Measurements from ENCODE around the gene RLBP1. TPM values are rescaled to one million over a fixed set of nuclear protein-coding genes. Genes with fewer than 3 reads are reported as not detected.
A peak's percentile ranks its signal among the peaks of the same experiment; 100 is the strongest.

RLBP1 gene
- total RNA-seq, 6 experiments from 2014 or later: not detected

- ATAC-seq: peak; percentile 37 to 53 (median 42)
- Histone ChIP-seq H3K4me3 (no peak overlapping the region), H3K9me3 (no peaks in the 10 kb centered on the region), H3K27me3 (no peaks in the 10 kb centered on the region), H3K27ac (peak overlapping the region in 1 of 3 donors; percentile 20), H3K4me1 (peaks cover 0 to 36% (median 0%) of the 10 kb centered on the region in 4 donors), H3K36me3 (peaks cover 0 to 65% (median 34%) of the 10 kb centered on the region in 4 donors)
- TF ChIP-seq CTCF (IDR thresholded peaks at IDR 0.05): no peak
- no peak for TF ChIP-seq POLR2A (IDR thresholded peaks at IDR 0.05)
- intact Hi-C loops (cut with DNase I): loop anchor here in 1 of 2 donors (10.0 kb wide), 1 partner anchor 130 kb away; no protein-coding TSS in a partner anchor
- WGBS (ENCODE audit: insufficient coverage, low coverage, low lambda C conversion rate, missing lambda C conversion rate): 36% methylated on average over 2 of the region's 6 CpGs
- peak in 1 of 3 donors; percentile 48 for DNase-seq
Measured at GRCh38 chr15:89184357-89184756, 37.0 kb downstream of the RLBP1 start.

- no peak for DNase-seq
- Histone ChIP-seq H3K4me1 (peaks cover 0 to 11% (median 0%) of the 10 kb centered on the region in 4 donors), H3K27me3 (no peaks in the 10 kb centered on the region), H3K4me3 (no peak overlapping the region), H3K27ac (no peak overlapping the region), H3K36me3 (peaks cover 0 to 66% (median 45%) of the 10 kb centered on the region in 4 donors), H3K9me3 (no peaks in the 10 kb centered on the region)
- no peak for TF ChIP-seq POLR2A (IDR thresholded peaks at IDR 0.05)
- TF ChIP-seq CTCF (IDR thresholded peaks at IDR 0.05): no peak
- intact Hi-C loops (cut with DNase I): loop anchor here (5.0 to 10.0 kb wide), 2 partner anchors 123 to 125 kb away; no protein-coding TSS in a partner anchor
- ATAC-seq: no peak
- 72% methylated on average over 5 of the region's 5 CpGs for WGBS (ENCODE audit: insufficient coverage, low coverage, low lambda C conversion rate, missing lambda C conversion rate)
Measured at GRCh38 chr15:89179966-89180875, 41.2 kb downstream of the RLBP1 start.

- H3K27ac ChIP-seq: no peak overlapping the region
- TF ChIP-seq POLR2A (IDR thresholded peaks at IDR 0.05): no peak
- no peak for TF ChIP-seq CTCF (IDR thresholded peaks at IDR 0.05)
- ATAC-seq (peak in 1 of 4 donors; percentile 4), DNase-seq (no peak)
- WGBS (ENCODE audit: insufficient coverage, low coverage, low lambda C conversion rate, missing lambda C conversion rate): 78% methylated on average over 6 of the region's 11 CpGs
- H3K27me3 ChIP-seq: no peaks in the 10 kb centered on the region
- no peak overlapping the region for H3K4me3 ChIP-seq
- no peaks in the 10 kb centered on the region for H3K4me1 ChIP-seq
- peaks cover 0 to 73% (median 42%) of the 10 kb centered on the region in 4 donors for H3K36me3 ChIP-seq
- intact Hi-C loops (cut with DNase I): loop anchor here in 1 of 2 donors (5.0 kb wide), 1 partner anchor 121 kb away; no protein-coding TSS in a partner anchor
- no peaks in the 10 kb centered on the region for H3K9me3 ChIP-seq
Measured at GRCh38 chr15:89178307-89178977, 42.9 kb downstream of the RLBP1 start.

- no peak for TF ChIP-seq POLR2A (IDR thresholded peaks at IDR 0.05)
- TF ChIP-seq CTCF (IDR thresholded peaks at IDR 0.05): peak; percentile 71 to 79 (median 75)
- peak; percentile 10 to 72 (median 51) for ATAC-seq
- no peaks in the 10 kb centered on the region for H3K27me3 ChIP-seq
- no peaks in the 10 kb centered on the region for H3K9me3 ChIP-seq
- H3K27ac ChIP-seq: no peak overlapping the region
- no peak overlapping the region for H3K4me3 ChIP-seq
- no peak for DNase-seq
- H3K4me1 ChIP-seq: no peaks in the 10 kb centered on the region
- intact Hi-C loops (cut with DNase I): loop anchor here in 1 of 2 donors (5.0 kb wide), 1 partner anchor 120 kb away; no protein-coding TSS in a partner anchor
- WGBS (ENCODE audit: insufficient coverage, low coverage, low lambda C conversion rate, missing lambda C conversion rate): 26% methylated on average over 6 of the region's 6 CpGs
- H3K36me3 ChIP-seq: peaks cover 0 to 73% (median 43%) of the 10 kb centered on the region in 4 donors
Measured at GRCh38 chr15:89177633-89178306, 43.6 kb downstream of the RLBP1 start.

All from right lobe of liver (tissue), 6 donors.